ENCODE measurements around the gene OVOL1. TPM values are rescaled to one million over a fixed set of nuclear protein-coding genes. Genes with fewer than 3 reads are reported as not detected.
A peak's percentile ranks its signal among the peaks of the same experiment; 100 is the strongest.

OVOL1 gene
- total and polyA plus RNA-seq, 2 donors (not counting 1 experiment from before 2014, with no cell fraction given): 0.15 to 0.66 TPM

- H3K9me3 ChIP-seq (ENCODE audit: control extremely low read depth in 1 of 3, control insufficient read depth in 2 of 3, insufficient read depth in 1 of 3, low read length in 2 of 3): no peaks in the 10 kb centered on the region
- no peaks in the 10 kb centered on the region for H3K36me3 ChIP-seq (replicated peaks in 1 of 2; ENCODE audit: control extremely low read depth in 1 of 2, control insufficient read depth in 1 of 2, extremely low read depth in 1 of 2, insufficient read depth in 2 of 2, low read length in 1 of 2)
- no peak overlapping the region for H3K4me3 ChIP-seq (ENCODE audit: control extremely low read depth in 1 of 5, extremely low read depth in 1 of 5, insufficient read depth in 1 of 5, low read depth in 2 of 5, low read length in 4 of 5)
- TF ChIP-seq EZH2 (IDR thresholded peaks at IDR 0.05; ENCODE audit: borderline replicate concordance, insufficient read depth, low read depth, low read length, poor library complexity, severe bottlenecking) (no peak), CTCF (IDR thresholded peaks at IDR 0.05) (no peak)
- no peak overlapping the region for H3K4me3 Mint-ChIP-seq
- H3K9me3 Mint-ChIP-seq (ENCODE audit: insufficient read depth): no peaks in the 10 kb centered on the region
- H3K27me3 Mint-ChIP-seq: peaks cover 4% of the 10 kb centered on the region
- H3K27ac ChIP-seq (ENCODE audit: low read length in 2 of 2): no peak overlapping the region
- no peak overlapping the region for H3K9ac ChIP-seq (ENCODE audit: low read length)
- peaks cover 6 to 13% of the 10 kb centered on the region in 2 donors for H3K4me1 ChIP-seq (ENCODE audit: control insufficient read depth in 2 of 2, insufficient read depth in 2 of 2, low read length in 2 of 2)
- H3K27ac Mint-ChIP-seq: no peak overlapping the region
- WGBS (ENCODE audit: insufficient coverage): 92% methylated on average over 13 of the region's 16 CpGs
- intact Hi-C loops (cut with micrococcal nuclease): loop anchor here (5.0 kb wide), 1 partner anchor 48 kb away; no protein-coding TSS in a partner anchor
- DNase-seq (no peak), ATAC-seq (ENCODE audit: low read depth) (no peak)
- no peak overlapping the region for H3K4me2 ChIP-seq (replicated peaks; ENCODE audit: low read depth, low read length, poor library complexity, severe bottlenecking)
- H3K4me1 Mint-ChIP-seq: peaks cover 9% of the 10 kb centered on the region
- CTCF ChIA-PET: interaction anchor here (4.5 to 6.1 kb wide), 3 partner anchors 25 to 103 kb away, joined by 48 to 90 read pairs (median 49); partner anchors contain the start of genes AP5B1, KAT5 and OVOL1
- no peaks in the 10 kb centered on the region for H3K79me2 ChIP-seq (ENCODE audit: control insufficient read depth, insufficient read depth, low read length)
- H3K27me3 ChIP-seq (replicated peaks in 1 of 4; ENCODE audit: control extremely low read depth in 1 of 4, control insufficient read depth in 3 of 4, insufficient read depth in 4 of 4, low read length in 3 of 4): no peaks in the 10 kb centered on the region
- POLR2A ChIA-PET: interaction anchor here (1.0 kb wide), 1 partner anchor 485 kb away, joined by 3 read pairs; no protein-coding TSS in a partner anchor
- no peak overlapping the region for H2AFZ ChIP-seq (ENCODE audit: insufficient read depth, low read depth, low read length, poor library complexity, severe bottlenecking)
- no peaks in the 10 kb centered on the region for H4K20me1 ChIP-seq (ENCODE audit: control insufficient read depth, insufficient read depth, low read length, poor library complexity, severe bottlenecking)
Measured at GRCh38 chr11:65814986-65815565, 28.2 kb downstream of the OVOL1 start.

- H3K27me3 Mint-ChIP-seq: no peaks in the 10 kb centered on the region
- no peaks in the 10 kb centered on the region for H3K27me3 ChIP-seq (replicated peaks in 1 of 4; ENCODE audit: control extremely low read depth in 1 of 4, control insufficient read depth in 3 of 4, insufficient read depth in 4 of 4, low read length in 3 of 4)
- no peak overlapping the region for H3K4me3 ChIP-seq (ENCODE audit: control extremely low read depth in 1 of 5, extremely low read depth in 1 of 5, insufficient read depth in 1 of 5, low read depth in 2 of 5, low read length in 4 of 5)
- no peak for ATAC-seq (ENCODE audit: low read depth)
- H4K20me1 ChIP-seq (ENCODE audit: control insufficient read depth, insufficient read depth, low read length, poor library complexity, severe bottlenecking): no peaks in the 10 kb centered on the region
- intact Hi-C loops (cut with micrococcal nuclease): loop anchor here (5.0 kb wide), 1 partner anchor 49 kb away; no protein-coding TSS in a partner anchor
- H3K9ac ChIP-seq (ENCODE audit: low read length): no peak overlapping the region
- TF ChIP-seq CTCF (IDR thresholded peaks at IDR 0.05) (no peak), EZH2 (IDR thresholded peaks at IDR 0.05; ENCODE audit: borderline replicate concordance, insufficient read depth, low read depth, low read length, poor library complexity, severe bottlenecking) (no peak)
- no peak overlapping the region for H2AFZ ChIP-seq (ENCODE audit: insufficient read depth, low read depth, low read length, poor library complexity, severe bottlenecking)
- no peaks in the 10 kb centered on the region for H3K36me3 ChIP-seq (replicated peaks in 1 of 2; ENCODE audit: control extremely low read depth in 1 of 2, control insufficient read depth in 1 of 2, extremely low read depth in 1 of 2, insufficient read depth in 2 of 2, low read length in 1 of 2)
- H3K4me2 ChIP-seq (replicated peaks; ENCODE audit: low read depth, low read length, poor library complexity, severe bottlenecking): peak overlapping the region; percentile 14
- peaks cover 6 to 13% of the 10 kb centered on the region in 2 donors for H3K4me1 ChIP-seq (ENCODE audit: control insufficient read depth in 2 of 2, insufficient read depth in 2 of 2, low read length in 2 of 2)
- no peaks in the 10 kb centered on the region for H3K9me3 Mint-ChIP-seq (ENCODE audit: insufficient read depth)
- H3K27ac Mint-ChIP-seq: no peak overlapping the region
- DNase-seq: no peak
- no peaks in the 10 kb centered on the region for H3K79me2 ChIP-seq (ENCODE audit: control insufficient read depth, insufficient read depth, low read length)
- peak overlapping the region; percentile 74 for H3K4me3 Mint-ChIP-seq
- no peaks in the 10 kb centered on the region for H3K9me3 ChIP-seq (ENCODE audit: control extremely low read depth in 1 of 3, control insufficient read depth in 2 of 3, insufficient read depth in 1 of 3, low read length in 2 of 3)
- peaks cover 9% of the 10 kb centered on the region for H3K4me1 Mint-ChIP-seq
- H3K27ac ChIP-seq (ENCODE audit: low read length in 2 of 2): no peak overlapping the region
- CTCF ChIA-PET: interaction anchor here (0.6 to 6.1 kb wide), 18 partner anchors 10 to 795 kb away, joined by 3 to 90 read pairs (median 6); partner anchors contain the start of genes AP5B1, KAT5, OVOL1 and RELA
- WGBS (ENCODE audit: insufficient coverage): 100% methylated on average over 3 of the region's 3 CpGs
- POLR2A ChIA-PET: interaction anchor here (1.1 to 1.4 kb wide), 2 partner anchors 36 to 71 kb away, joined by 5 to 6 read pairs; partner anchors contain the start of genes AP5B1 and FIBP
Measured at GRCh38 chr11:65816696-65817095, 29.8 kb downstream of the OVOL1 start.
